Activated CD8-positive, alpha-beta memory T cell treated with anti-CD3 and anti-CD28 coated beads, Interleukin-2, amount 50 U/mL, for 1 hour (primary cell): ENCODE results near the gene KLC1.

ENCODE experiments used
- DNase-seq: peaks from one replicate; pipeline ENCODE4 v3.0.0-alpha.2; 2020; ENCODE audit errors: extremely low read depth

The KLC1 gene

DNA sequence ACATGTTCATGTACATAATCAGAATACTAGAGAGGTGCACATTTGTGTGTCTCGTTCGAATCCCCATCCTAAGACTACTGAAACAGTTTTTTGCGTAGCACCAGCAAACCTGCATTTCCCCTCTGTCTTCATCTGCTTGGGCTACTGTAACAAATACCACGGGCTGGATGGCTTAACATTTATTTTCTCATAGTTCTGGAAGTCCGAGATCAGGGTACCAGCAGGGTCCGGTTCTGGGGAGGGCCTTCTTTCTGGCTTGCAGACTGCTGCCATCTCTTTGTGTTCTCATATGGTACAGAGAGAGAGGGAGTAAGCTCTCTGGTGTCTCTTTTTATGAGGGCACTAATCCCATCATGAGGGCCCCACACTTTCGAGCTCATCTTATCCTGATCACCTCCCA, 30.6 kb downstream of the KLC1 start:
- no peak for DNase-seq

DNA sequence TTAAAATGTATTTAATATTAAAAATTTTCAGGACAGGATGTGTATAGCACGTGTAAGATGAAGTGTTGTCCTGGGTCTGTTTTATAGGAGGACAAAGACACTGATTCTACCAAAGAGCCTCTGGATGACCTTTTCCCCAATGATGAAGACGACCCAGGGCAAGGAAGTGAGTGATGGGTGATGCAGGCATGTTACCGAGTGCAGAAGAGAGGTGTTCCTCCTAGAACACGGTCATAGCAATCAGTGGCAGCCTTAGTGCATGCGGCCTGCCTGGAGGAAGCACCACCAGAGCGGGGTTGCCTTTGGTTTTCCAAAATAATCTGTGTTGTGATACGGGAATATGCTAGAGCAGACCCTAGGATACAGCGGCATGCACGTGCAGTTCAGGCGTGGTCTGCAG, 33.0 kb downstream of the KLC1 start:
- DNase-seq = no peak

DNA sequence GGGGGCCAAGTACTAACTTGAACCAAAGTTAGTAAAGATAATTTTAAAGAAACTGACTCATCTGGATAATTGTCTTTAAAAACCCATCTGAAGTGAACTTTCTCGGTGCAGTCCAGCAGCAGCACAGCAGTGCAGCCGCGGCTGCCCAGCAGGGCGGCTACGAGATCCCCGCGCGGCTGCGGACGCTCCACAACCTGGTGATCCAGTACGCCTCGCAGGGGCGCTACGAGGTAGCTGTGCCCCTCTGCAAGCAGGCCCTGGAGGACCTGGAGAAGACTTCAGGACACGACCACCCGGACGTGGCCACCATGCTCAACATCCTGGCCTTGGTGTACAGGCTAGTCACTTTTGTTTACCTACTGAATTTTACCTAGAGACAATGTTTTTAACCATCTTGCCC, 33.6 kb downstream of the KLC1 start:
- no peak for DNase-seq

DNA sequence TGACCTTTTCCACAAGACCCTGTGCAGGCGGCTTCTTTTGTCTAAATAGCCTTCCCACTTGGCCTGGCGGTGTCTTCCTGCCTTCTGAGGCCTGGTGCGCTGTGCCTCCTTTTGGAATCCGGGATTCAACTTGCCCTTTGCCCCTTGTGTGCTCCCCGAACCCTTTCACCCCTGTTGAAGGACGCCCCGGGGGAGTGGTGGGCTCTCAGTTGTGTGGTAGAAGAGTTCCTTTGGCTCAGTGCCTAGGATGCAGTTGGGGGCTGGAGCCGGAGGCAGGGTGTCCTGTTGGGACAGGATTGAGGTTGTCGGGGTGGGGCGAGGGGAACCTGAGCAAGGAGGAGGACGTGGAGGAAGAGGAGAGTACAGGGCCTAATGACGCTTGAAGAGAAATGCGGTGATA, 34.5 kb downstream of the KLC1 start:
- no peak for DNase-seq

DNA sequence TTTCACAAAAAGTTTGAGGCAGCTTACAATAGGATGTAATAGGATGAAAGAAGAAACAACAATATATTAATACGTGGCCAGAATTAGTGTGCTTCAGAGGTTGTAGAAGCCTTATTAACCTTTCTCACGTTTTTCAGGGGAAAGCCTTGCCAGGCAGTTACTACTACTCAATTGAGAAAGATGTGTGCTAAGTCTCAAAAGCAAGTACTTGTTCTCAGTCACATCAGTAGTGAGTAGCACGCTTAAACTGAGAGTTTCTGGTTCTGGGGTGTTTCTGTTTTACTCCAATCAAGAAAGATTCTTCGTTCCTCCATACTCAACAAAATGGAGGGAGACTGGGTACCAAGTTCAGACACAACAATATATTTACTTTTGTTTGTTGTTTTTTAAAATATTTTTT, 38.7 kb downstream of the KLC1 start:
- no peak for DNase-seq

DNA sequence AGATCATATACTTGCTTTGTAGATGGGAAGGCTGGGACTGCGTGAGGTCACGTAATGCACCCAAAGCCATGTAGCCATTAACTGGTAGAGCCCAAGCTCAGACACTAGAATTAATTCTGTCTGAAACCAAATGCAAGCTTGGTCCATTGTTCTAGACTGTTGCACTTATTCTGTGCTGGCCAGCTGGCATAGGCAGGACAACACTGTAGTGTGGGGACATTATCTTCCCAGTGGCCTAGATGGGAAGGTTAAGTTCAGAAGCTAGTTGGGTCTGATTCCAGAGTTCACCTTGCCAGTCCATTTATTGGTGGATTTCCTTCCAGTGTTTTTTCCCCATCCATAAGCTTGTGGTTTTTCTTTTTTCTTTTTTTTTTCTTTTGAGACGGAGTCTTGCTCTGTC, 39.1 kb downstream of the KLC1 start:
- DNase-seq = no peak

DNA sequence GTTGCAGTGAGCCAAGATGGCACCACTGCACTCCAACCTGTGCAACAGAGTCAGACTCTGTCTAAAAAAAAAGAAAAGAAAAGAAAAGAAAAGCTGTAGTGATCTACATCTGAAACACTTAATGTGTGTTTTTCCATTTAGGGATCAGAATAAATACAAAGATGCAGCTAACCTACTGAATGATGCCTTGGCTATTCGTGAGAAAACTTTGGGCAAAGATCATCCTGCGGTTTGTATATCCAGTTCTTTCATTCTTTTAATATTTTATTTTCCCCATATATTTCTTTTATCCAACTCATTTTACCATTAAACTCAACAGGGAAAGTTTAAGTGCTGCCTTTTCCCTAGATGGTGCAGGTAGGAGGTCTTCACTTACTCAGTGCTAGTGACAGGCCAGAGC, 40.4 kb downstream of the KLC1 start:
- no peak for DNase-seq

DNA sequence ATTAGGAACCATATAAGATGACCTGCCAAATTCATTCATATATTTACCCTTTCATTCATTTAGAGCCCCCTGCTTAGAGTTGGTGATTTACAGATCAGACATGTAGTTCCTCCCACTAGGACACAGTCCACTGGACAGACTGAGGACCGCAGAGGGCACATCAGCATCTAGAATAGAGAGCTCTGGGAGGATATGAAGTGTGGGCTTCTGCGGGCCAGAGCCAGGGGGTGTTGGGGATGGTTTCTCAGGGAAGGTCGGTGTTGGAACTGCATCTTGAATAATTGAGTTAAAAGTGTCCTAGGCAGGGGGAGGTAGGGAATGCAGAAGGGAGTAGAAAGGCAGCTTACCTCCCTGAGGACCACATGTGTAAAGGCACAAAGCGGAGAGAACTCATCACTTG, 42.9 kb downstream of the KLC1 start:
- DNase-seq = no peak

DNA sequence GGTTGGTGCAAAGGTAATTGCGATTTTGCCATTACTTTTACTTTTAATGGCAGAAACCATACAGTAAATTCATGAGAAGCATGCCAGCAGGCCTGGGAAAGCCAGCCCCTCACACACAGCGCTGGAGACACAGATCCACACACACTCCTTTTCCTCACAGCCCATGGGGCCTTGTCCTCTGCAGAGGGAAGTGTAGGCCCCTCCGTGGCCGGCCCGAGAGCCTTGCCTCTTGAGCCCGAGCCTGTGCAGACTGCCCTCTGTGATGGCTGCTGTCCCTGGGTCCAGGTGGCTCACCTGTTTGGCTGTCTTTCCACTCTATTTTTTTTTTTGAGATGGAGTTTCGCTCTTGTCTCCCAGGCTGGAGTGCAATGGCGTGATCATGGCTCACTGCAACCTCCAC, 46.9 kb downstream of the KLC1 start:
- DNase-seq = no peak

DNA sequence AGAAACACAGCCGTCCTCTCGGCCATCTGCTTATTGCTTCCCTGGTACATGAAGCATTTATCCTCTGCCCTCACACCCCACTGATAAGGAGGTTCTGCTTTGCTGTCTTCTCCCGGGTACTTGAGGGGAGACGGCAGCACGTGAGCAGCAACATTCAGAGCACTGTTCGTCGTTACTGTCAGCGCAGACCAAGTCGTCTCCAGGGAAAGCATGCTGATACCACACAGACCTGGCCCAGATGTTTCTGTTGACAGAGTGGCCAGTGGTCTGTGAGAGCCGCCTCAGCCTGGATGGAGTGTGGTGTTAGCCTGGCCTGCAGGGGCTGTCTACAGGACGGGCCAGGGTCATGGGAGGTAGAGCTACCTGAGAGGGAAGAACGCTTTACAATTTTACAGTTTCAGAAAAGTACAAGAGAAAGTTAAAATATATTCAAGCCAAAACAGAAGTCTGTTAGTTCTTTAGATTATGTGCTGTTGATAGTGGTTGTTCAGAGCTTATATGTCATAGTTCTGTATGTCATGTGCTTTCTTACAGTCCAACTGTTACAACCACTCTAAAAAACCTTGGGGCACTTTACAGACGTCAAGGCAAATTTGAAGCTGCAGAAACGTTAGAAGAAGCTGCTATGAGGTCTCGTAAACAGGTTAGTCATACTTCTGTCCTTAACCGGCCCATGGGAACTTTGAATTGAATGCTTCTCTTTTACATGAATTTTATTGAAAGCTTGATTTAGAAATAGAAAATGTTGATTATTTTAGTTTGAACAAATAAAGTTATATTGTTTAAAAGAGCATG, 48.1 kb downstream of the KLC1 start:
- DNase-seq = no peak

DNA sequence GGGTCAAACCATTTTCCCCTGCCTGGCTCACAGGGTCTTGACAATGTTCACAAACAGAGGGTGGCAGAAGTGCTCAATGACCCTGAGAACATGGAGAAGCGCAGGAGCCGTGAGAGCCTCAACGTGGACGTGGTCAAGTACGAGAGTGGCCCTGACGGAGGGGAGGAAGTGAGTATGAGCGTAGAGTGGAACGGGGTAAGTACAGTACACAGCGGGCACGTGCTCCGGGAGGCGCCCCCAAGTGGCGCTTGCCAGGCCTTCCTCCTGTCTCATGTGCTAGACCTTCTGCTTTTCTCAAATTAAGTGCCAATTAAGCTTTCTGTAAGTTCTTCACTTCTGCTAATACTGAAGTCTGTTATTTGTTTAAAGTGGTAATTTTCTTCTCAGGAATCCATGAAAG, 50.3 kb downstream of the KLC1 start:
- peak; percentile 5 for DNase-seq

DNA sequence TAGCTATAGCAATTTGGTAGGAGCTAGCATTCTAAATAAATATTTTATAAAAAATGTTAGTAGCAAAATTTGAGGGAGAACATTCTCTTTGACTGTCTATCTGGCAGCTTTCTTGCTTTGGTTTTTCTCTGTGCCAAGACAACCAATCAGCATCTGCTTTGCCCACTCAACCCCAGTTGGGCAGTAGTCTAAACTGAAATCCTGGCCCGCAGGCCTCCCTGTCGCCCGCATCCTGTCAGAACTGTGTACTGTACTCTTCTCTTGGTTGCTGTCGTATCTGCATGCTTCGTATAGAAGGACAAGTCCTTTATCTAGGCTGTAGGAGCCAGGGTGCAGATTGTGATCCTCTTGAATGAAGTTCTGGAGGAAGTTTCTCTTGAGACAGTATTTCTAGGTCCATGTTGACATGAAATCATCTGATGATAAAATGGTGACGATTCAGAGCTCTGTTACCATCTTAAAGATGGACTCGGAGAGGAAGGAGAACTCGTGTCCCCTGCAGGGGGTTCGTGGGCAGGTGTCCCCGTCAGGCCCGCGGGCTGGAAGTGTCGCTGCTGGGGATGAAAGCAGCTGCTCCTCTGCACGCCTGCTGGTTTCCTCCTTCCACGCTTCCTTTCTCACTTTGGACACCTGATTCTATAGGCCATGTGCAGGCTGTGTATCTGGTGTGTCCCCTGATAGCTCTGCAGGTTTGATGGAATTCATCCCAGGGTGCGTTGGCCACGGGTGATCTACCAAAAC, 51.6 kb downstream of the KLC1 start:
- DNase-seq = no peak

DNA sequence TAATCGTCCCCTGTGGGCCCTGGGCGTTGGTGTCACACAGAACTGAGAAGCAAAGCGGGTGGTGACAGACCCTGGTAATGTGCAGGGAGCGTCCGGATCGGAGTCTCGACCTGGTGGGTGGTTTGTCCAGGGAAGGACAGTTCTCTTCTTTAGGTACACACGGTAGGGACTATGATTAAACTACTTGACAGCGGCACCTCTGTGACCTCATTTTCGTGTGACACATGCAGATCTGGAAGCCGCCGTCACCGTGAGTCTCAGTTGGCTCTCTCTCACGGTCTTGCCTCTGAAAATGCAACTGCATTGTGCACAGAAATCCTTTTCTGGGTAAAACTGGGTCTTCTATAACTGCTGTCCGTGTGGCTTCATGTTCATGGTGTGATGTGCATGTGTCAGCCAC, 54.1 kb downstream of the KLC1 start:
- DNase-seq = no peak

DNA sequence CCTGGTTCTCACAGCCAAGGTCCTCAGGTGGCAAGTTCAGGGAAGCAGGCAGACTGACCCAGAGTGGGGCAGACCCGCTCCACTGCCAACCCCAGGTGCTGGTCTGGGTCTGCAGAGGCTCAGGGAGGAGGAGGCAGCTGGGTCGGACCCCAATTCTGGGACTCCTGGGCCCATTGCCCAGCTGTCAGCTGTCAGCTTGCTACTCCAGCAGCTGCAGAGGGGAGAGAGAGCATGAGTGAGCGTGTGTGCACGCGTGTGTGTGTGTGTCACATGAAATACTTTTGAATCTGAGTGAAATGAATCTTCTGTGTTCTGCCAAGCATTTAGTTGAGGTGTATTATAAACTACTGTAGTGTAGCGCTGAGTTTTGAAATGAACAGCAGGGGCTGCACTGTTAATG, 55.5 kb downstream of the KLC1 start:
- no peak for DNase-seq

DNA sequence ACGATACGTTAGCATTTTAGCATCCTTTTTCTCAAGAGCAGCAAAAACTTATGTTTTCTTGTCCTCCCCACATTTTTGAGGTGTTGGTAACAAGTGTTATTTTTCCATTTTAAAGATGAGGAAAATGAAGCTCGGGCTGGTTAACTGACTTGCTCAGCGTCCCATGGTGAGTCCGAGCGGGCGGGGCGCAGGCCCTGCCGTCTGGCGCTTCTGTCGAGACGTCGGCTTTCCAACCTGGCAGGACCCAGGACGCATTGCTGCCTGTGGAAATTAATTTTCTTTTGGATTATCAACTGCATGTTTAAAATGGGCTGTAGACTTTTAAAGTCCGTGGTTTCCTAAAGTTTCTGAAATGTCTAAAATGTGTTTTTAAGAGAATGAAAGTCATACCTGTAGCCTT, 55.9 kb downstream of the KLC1 start:
- DNase-seq = no peak

DNA sequence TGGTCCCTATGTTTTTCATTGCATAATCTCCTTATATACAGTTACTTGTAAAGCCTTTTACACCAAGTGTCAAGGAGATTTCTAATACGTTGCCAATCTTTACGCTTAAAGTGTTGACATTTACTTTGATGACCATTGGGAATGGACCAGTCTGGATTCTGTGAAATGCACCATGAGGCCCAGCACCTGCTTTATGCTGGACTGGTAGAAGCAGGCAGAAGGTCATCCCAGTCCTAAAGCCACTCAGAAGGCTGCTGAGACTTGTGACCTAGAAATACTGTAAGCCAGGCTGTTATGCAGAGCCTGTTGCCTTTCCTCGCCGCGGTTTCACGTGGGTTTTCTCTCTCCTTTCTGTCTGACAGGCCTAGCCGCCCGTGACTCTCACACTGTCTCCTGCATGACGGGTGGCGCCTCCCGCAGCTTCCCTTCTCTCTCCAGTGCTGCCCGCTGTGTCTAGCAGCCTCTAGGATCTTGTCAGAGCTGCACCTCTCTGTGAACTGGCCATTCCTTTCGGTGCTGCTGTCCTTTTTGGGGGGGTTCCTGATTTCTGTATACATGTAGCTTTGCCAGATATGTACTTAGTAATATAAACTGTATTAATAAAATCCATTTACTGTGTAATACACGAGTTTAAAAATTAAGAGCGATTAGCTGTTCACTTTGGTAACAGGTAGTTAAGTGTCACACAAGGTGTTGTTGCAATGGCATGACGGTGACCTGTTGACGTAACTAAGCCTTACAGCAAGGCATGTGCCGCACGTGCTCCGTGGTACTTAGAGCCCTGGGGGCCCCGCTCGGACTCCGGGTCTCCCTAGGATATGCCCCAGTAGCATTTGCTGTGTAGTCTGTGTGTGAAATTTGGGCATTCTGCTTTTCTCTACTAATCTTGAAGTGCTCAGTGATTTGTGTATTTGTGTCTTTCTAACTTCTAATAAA, 56.5 kb downstream of the KLC1 start:
- DNase-seq = no peak

DNA sequence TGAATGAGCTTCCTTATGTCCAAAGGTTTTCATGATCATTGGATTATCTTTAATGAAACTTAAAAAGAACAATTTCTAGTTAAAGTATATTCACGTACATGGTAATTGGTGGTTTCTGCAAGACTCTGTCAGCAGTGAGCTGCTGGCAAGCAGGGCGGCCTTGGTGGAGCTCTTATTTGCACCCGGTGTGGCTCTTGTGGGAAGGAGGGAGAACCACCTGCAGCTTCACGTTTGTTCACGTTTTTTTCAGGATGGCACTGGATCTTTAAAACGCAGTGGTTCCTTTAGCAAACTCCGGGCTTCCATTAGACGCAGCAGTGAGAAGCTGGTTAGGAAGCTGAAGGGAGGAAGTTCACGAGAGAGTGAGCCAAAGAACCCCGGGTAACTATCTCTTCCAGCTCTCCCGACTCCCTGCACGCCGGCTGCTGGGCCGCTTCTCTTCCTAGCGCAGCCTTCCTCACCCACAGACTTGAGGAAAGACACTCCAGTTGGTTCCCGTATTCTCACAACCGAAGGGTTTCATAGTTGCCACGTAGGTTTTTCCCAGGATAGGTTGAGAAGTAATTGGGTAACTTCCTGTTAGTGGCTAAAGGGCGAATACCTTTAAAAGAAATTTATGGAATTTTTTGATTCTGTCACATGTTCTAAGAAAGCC, 57.9 kb downstream of the KLC1 start:
- no peak for DNase-seq

DNA sequence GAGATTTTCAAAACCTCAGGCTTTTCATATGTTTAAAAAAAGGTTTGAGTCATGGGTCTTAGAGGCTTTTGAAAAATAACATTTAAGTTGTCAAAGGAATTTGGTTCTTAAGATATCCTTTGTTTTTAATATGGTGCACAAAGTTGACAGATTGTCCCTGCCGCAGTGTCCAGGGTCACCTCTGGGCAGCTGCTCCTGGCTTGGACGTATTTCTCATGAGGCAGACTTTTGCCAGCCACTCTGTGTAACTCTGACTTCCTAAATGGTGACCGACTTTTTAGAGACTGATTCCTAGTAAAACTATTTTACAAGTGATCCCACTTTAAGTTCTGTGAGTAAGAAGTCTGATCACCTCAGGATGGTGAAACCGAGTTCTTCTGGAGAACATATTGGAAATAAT, 58.7 kb downstream of the KLC1 start:
- no peak for DNase-seq

DNA sequence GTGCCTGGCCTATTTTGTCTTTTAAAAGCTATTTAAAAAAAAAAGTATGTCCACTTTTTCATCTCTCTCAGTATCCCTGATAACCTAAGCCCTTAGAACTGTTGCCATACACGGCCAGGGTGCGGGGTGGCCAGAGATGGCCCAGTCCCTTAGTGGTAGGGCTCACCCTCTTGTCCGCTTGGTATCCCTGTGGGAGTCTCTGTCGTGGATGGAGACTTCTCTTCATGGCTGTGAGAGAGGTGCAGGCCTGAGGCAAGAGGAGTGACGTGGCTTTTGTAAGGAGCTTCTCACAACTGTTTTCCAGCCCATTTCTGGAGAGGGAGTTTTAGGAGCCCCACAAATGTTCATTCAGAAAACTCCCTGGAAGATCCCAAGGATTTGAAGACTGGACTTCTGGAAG, 59.4 kb downstream of the KLC1 start:
- no peak for DNase-seq

DNA sequence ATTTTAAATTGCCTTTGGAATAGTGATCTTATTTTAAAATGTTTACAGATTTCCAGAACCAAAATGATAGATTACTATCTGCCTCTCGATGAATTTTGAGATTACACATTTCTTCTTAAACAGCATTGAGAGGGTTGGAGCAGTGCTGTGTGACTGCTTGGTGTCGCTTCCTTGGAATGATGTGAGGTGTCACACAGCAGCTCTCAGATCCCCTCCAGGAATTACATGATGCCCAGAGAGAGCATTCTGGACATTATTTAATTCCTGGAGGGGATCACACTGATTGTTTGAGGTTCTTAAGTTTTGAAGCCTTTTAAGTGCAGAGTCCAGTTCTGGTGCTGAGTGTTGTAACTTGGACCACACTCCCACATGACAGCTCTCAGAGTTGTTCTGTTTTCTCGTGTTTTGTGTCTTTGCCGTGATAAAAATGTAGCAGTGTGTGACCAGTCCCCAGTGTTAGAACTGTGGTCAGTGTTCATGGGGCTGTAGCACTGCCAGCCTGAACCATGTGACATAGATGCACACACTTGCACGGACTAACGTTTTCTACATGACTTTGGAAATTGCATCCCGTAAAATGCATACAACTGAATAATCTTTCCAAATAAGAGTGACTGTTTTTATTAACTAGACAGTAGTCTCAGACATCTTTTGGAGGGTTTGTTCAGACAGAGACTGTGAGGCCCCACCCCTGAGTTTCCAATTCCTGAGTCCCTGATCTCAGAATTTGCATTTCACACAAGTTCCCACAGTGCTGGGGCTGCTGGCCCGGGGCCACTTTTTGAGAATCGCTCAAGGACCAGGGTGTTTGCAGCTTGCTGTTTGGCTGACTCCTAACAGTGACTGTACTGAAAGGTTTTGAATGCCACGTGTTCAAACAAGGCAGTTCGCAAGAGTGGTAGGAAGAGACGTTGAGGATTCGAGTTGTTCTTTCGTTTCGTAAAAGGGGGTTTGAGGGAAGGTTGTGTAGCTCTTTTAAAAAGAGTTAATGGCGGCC, 60.2 kb downstream of the KLC1 start:
- no peak for DNase-seq

DNA sequence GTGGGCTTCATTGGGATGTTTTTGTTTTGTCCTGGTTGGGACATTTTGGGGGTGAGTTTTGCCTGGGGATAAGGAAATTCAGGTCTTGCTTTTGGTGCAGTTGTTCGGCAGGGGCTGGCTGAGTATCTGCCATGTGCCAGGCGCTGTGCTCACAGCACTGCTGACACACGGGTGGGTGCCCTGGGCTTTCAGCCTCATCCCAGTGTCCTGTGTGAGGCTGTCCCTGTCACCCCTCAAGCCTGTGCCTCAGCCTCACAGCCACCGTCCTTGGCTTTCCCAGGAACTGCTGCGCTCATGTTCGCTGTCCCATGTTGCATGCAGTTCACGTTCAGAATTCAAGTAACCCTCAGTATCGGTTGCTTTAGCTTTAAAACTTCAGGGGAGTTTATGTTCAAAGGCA, 61.3 kb downstream of the KLC1 start:
- no peak for DNase-seq
